Measurements from ENCODE around the gene HYAL1.
A peak's percentile ranks its signal among the peaks of the same experiment; 100 is the strongest.
"Not testable (repeated sequence)": the region's sequence is repeated elsewhere in the genome, so short reads cannot be mapped to it uniquely, and the experiment has no call there.

The HYAL1 gene

GRCh38 chr3:50264383-50264963 lies 38.9 kb downstream of the HYAL1 start:
- in situ Hi-C loops (cut with HindIII; ENCODE audit: low pct_ligation_motif_present, low sequenced_read_pairs) = no loop called here
- Histone ChIP-seq H3K27me3 (replicated peaks) (no peaks in the 10 kb centered on the region), H3K36me3 (replicated peaks) (peaks cover 2% of the 10 kb centered on the region), H3K4me3 (ENCODE audit: low read depth, low read length) (no peak overlapping the region), H3K27ac (no peak overlapping the region)
- DNase-seq = peak; percentile 69
- no peak for TF ChIP-seq CTCF (IDR thresholded peaks at IDR 0.05; ENCODE audit: low read depth, low read length, missing control alignments)

- TF ChIP-seq CTCF (IDR thresholded peaks at IDR 0.05; ENCODE audit: low read depth, low read length, missing control alignments) = no peak
- H3K27me3 ChIP-seq (replicated peaks) = no peaks in the 10 kb centered on the region
- peaks cover 7% of the 10 kb centered on the region for H3K36me3 ChIP-seq (replicated peaks)
- in situ Hi-C loops (cut with HindIII; ENCODE audit: low pct_ligation_motif_present, low sequenced_read_pairs) = no loop called here
- no peak for DNase-seq
- H3K27ac ChIP-seq = no peak overlapping the region
- H3K4me3 ChIP-seq (ENCODE audit: low read depth, low read length) = no peak overlapping the region
Observed at GRCh38 chr3:50263478-50264382, 39.6 kb downstream of the HYAL1 start.

- Histone ChIP-seq H3K27ac (no peak overlapping the region), H3K36me3 (replicated peaks) (peaks cover 15% of the 10 kb centered on the region), H3K27me3 (replicated peaks) (no peaks in the 10 kb centered on the region), H3K4me3 (ENCODE audit: low read depth, low read length) (no peak overlapping the region)
- in situ Hi-C loops (cut with HindIII; ENCODE audit: low pct_ligation_motif_present, low sequenced_read_pairs) = no loop called here
- no peak for DNase-seq
- TF ChIP-seq CTCF (IDR thresholded peaks at IDR 0.05; ENCODE audit: low read depth, low read length, missing control alignments) = no peak
Observed at GRCh38 chr3:50262778-50263177, 40.6 kb downstream of the HYAL1 start.

- DNase-seq; H3K4me3 ChIP-seq (ENCODE audit: low read depth, low read length); in situ Hi-C loops (cut with HindIII; ENCODE audit: low pct_ligation_motif_present, low sequenced_read_pairs); H3K27ac ChIP-seq; H3K27me3 ChIP-seq (replicated peaks): not testable (repeated sequence)
- peaks cover 18% of the 10 kb centered on the region for H3K36me3 ChIP-seq (replicated peaks)
Observed at GRCh38 chr3:50262200-50262599, 41.2 kb downstream of the HYAL1 start.

- TF ChIP-seq CTCF (IDR thresholded peaks at IDR 0.05; ENCODE audit: low read depth, low read length, missing control alignments) = no peak
- in situ Hi-C loops (cut with HindIII; ENCODE audit: low pct_ligation_motif_present, low sequenced_read_pairs) = no loop called here
- no peak for DNase-seq
- H3K36me3 ChIP-seq (replicated peaks) = peaks cover 25% of the 10 kb centered on the region
- H3K27me3 ChIP-seq (replicated peaks) = no peaks in the 10 kb centered on the region
- H3K27ac ChIP-seq = no peak overlapping the region
- no peak overlapping the region for H3K4me3 ChIP-seq (ENCODE audit: low read depth, low read length)
Observed at GRCh38 chr3:50261505-50261904, 41.9 kb downstream of the HYAL1 start.

GRCh38 chr3:50260942-50261441 lies 42.4 kb downstream of the HYAL1 start:
- TF ChIP-seq CTCF (IDR thresholded peaks at IDR 0.05; ENCODE audit: low read depth, low read length, missing control alignments) = no peak
- Histone ChIP-seq H3K4me3 (ENCODE audit: low read depth, low read length) (peak overlapping the region; percentile 60), H3K36me3 (replicated peaks) (peaks cover 29% of the 10 kb centered on the region), H3K27me3 (replicated peaks) (no peaks in the 10 kb centered on the region), H3K27ac (no peak overlapping the region)
- in situ Hi-C loops (cut with HindIII; ENCODE audit: low pct_ligation_motif_present, low sequenced_read_pairs) = no loop called here
- DNase-seq = no peak

Measured in brain microvascular endothelial cell (primary cell).